Chondrocyte (in vitro differentiated cells): ENCODE data around the gene FAM13A. TPM values are rescaled to one million over a fixed set of nuclear protein-coding genes. Genes with fewer than 3 reads are reported as not detected.

ENCODE experiments used
- DNase-seq: peaks from one replicate; pipeline ENCODE4 v3.0.0; 2021; ENCODE audit warnings: mixed read lengths, low spot score
- H3K27ac Mint-ChIP-seq: one replicate; pipeline ENCODE4 v1.8.0; 2021; ENCODE audit warnings: mild to moderate bottlenecking, moderate library complexity, mixed read lengths; ENCODE audit not compliant: unreplicated experiment
- H3K27me3 Mint-ChIP-seq: 2 replicates; pipeline ENCODE4 v1.8.0; 2021; ENCODE audit warnings: low read depth, mixed read lengths
- H3K36me3 Mint-ChIP-seq: 2 replicates; pipeline ENCODE4 v1.8.0; 2021; ENCODE audit warnings: low read depth, mixed read lengths
- H3K4me1 Mint-ChIP-seq: 2 replicates; pipeline ENCODE4 v1.8.0; 2021; ENCODE audit warnings: low read depth, mild to moderate bottlenecking, mixed read lengths
- H3K4me3 Mint-ChIP-seq: one replicate; pipeline ENCODE4 v1.8.0; 2021; ENCODE audit warnings: mild to moderate bottlenecking, moderate library complexity, mixed read lengths; ENCODE audit not compliant: unreplicated experiment
- H3K9me3 Mint-ChIP-seq: 2 replicates; pipeline ENCODE4 v1.8.0; 2021; ENCODE audit warnings: low read depth, mixed read lengths
- total RNA-seq: library from RNA; stranded (reverse); gene quantifications from 3 replicates; pipeline ENCODE4 v1.2.1, GENCODE V29; 2021
- TF ChIP-seq, protein P1 (sequence below): fragments of 200-600 bp; sonication (generic); IDR thresholded peaks from 2 replicates; pipeline ENCODE4 v1.5.0; 2021; ENCODE audit warnings: antibody characterized with exemption, mild to moderate bottlenecking, moderate library complexity

The FAM13A gene
- total RNA-seq, 1 donor from 2014 or later = 10.5 TPM

DNA sequence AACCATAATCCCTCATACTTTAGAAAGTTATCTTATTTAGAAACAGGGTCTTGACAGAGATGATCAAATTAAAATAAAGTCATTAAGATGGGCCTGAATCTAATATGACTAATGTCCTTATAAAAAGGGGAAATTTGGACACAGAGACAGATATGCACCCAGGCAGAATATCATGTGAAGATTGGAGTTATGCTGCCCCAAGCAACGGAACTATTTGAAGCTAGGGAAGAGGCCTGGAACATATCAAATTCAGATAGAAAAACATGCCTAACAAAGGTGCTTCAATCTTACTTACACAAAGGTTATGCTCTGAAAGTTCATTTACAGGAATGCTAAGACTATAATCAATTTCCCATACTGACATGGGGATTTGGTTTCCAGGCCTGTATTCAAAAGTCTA, 246.7 kb downstream of the FAM13A start:
- no peaks in the 10 kb centered on the region for H3K27me3 Mint-ChIP-seq
- H3K27ac Mint-ChIP-seq = no peak overlapping the region
- TF ChIP-seq, protein P1, sequence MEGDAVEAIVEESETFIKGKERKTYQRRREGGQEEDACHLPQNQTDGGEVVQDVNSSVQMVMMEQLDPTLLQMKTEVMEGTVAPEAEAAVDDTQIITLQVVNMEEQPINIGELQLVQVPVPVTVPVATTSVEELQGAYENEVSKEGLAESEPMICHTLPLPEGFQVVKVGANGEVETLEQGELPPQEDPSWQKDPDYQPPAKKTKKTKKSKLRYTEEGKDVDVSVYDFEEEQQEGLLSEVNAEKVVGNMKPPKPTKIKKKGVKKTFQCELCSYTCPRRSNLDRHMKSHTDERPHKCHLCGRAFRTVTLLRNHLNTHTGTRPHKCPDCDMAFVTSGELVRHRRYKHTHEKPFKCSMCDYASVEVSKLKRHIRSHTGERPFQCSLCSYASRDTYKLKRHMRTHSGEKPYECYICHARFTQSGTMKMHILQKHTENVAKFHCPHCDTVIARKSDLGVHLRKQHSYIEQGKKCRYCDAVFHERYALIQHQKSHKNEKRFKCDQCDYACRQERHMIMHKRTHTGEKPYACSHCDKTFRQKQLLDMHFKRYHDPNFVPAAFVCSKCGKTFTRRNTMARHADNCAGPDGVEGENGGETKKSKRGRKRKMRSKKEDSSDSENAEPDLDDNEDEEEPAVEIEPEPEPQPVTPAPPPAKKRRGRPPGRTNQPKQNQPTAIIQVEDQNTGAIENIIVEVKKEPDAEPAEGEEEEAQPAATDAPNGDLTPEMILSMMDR = no peak
- no peak overlapping the region for H3K4me3 Mint-ChIP-seq
- no peak for DNase-seq
- H3K4me1 Mint-ChIP-seq = peaks cover 7% of the 10 kb centered on the region
- H3K9me3 Mint-ChIP-seq = no peaks in the 10 kb centered on the region
- H3K36me3 Mint-ChIP-seq = peaks cover 2% of the 10 kb centered on the region

DNA sequence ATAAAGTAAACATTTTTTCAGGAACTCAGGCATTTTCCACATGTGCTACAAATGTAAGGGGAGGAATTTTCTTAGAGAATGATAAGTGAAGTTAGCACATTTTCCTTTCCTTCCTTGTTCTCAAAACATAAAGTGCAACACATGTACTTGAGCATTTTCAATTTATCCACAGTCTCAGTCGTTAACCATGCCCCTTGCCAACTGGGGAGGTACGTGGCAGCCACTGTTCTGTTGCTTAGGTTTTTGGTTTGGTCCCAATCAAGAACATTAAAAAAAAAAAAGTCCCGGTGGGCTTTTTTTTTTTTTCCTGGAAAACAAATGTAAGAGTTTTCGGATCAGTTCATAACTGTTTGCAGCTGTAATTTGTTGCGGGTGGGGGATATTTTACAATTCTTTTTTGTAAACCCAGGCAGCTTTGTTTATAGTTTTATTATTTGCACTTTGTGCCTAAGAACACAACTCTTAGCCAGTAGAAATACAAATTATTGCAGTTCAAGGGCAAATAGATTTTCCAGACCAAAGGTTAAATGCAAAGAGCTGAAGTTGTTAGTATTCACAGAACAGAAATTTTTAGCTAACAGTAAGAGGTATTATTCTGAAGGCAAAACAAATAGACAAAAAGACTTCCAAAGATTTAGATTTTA, 247.3 kb downstream of the FAM13A start:
- TF ChIP-seq, protein P1 = no peak
- no peak overlapping the region for H3K27ac Mint-ChIP-seq
- H3K9me3 Mint-ChIP-seq = no peaks in the 10 kb centered on the region
- H3K27me3 Mint-ChIP-seq = no peaks in the 10 kb centered on the region
- H3K4me3 Mint-ChIP-seq = no peak overlapping the region
- H3K4me1 Mint-ChIP-seq = peaks cover 7% of the 10 kb centered on the region
- no peak for DNase-seq
- peaks cover 2% of the 10 kb centered on the region for H3K36me3 Mint-ChIP-seq

DNA sequence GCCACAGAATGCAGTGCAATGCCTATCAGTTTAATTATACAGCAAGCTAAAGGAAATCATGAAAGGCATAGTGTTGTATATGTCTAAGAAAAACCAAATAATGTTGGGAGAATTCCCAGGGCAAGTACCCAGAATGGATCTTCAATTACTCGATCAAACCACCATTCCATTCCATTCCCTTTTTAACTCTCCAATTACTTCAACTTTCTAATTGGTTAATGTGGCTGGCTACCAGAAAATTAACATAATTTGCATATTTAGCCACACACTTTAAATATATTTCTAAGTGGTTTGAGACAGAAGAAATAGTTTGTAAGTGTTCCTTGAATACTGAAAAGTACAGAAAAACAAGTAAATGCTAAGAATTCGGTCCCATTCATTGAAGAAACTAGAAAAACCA, 247.9 kb downstream of the FAM13A start:
- TF ChIP-seq, protein P1 = no peak
- DNase-seq = no peak
- peaks cover 1% of the 10 kb centered on the region for H3K36me3 Mint-ChIP-seq
- no peak overlapping the region for H3K4me3 Mint-ChIP-seq
- no peaks in the 10 kb centered on the region for H3K27me3 Mint-ChIP-seq
- no peak overlapping the region for H3K27ac Mint-ChIP-seq
- H3K4me1 Mint-ChIP-seq = peaks cover 8% of the 10 kb centered on the region
- H3K9me3 Mint-ChIP-seq = no peaks in the 10 kb centered on the region

DNA sequence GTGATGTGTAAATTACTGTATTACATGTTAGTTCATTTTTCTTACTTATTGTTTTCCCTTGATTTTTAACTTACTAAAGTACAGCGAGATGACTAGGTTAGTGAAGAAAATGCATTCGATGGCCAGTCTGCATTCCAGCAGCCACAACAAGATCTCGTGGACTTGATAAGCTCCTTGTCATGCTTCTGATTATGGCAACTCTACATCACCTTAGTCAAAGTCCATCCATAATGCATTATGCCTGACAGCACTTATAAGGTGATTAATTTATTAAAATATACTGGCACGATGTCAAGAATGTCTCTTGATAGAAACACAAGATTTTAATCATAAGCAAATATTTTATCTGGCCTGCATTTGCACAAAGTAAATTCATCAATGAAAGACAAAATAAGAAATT, 249.5 kb downstream of the FAM13A start:
- H3K27me3 Mint-ChIP-seq = no peaks in the 10 kb centered on the region
- no peak for DNase-seq

DNA sequence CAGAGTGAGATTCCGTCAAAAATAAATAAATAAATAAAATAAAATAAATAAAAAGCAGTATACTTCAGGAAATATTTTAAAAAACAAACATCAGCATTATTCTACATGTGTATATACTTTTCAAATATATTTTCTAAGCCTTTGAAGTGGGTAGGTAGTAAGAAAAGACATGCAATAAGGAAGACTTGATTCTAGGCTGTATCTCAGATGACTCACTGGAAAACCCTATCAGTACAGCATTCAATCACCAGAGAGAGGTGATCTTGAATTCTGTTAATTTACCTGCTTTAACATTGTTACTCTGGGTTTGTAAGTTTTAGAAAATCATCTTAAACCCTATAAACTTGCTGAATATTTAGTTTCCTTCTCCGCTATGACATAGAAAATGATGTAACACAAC, 252.8 kb downstream of the FAM13A start:
- TF ChIP-seq, protein P1 = no peak
- no peaks in the 10 kb centered on the region for H3K9me3 Mint-ChIP-seq
- no peak overlapping the region for H3K27ac Mint-ChIP-seq
- peaks cover 9% of the 10 kb centered on the region for H3K4me1 Mint-ChIP-seq
- no peaks in the 10 kb centered on the region for H3K36me3 Mint-ChIP-seq
- no peak for DNase-seq
- no peaks in the 10 kb centered on the region for H3K27me3 Mint-ChIP-seq
- no peak overlapping the region for H3K4me3 Mint-ChIP-seq

More for the DNA sequence above, 249.5 kb downstream of the FAM13A start:
- H3K4me3 Mint-ChIP-seq = no peak overlapping the region
- H3K27ac Mint-ChIP-seq = no peak overlapping the region
- TF ChIP-seq, protein P1 = no peak
- no peaks in the 10 kb centered on the region for H3K9me3 Mint-ChIP-seq
- H3K36me3 Mint-ChIP-seq = no peaks in the 10 kb centered on the region
- H3K4me1 Mint-ChIP-seq = peaks cover 12% of the 10 kb centered on the region
